Vagina (tissue), 2 donors: ENCODE results near the gene UMODL1.

Experiments
- CTCF ChIP-seq, 3 experiments: fragments of 450-650 bp in 2 of 3; fragments of 200-600 bp in 1 of 3; sonication (generic) in 1 of 3; IDR thresholded peaks; one replicate each; pipeline ENCODE4 v1.5.1; 2017 to 2019; ENCODE audit warnings: antibody characterized with exemption in 3 of 3, mild to moderate bottlenecking in 2 of 3, moderate library complexity in 2 of 3
- POLR2A ChIP-seq, 2 donors: fragments of 450-650 bp; IDR thresholded peaks; one replicate each; pipeline ENCODE4 v1.6.1; 2017; ENCODE audit warnings: antibody characterized with exemption in 2 of 2, mild to moderate bottlenecking in 2 of 2, moderate library complexity in 2 of 2
- POLR2AphosphoS5 ChIP-seq, 2 donors: sonication (generic); formaldehyde crosslinking; IDR thresholded peaks; one replicate each; pipeline ENCODE4 v1.9.0; 2017; ENCODE audit warnings: antibody characterized with exemption in 2 of 2, mild to moderate bottlenecking in 2 of 2, low read depth in 1 of 2; ENCODE audit not compliant: insufficient read depth in 1 of 2

- TF ChIP-seq CTCF (IDR thresholded peaks at IDR 0.05), result no peak
- TF ChIP-seq POLR2A (IDR thresholded peaks at IDR 0.05), result no peak
- TF ChIP-seq POLR2AphosphoS5 (IDR thresholded peaks at IDR 0.05; ENCODE audit: insufficient read depth in 1 of 2, low read depth in 1 of 2), result no peak
Measured at GRCh38 chr21:42058631-42059111, 12.4 kb upstream of the UMODL1 start.
